ENCODE measurements around the gene CDH13.

GRCh38 chr16:83520596-83520995 lies 893.8 kb downstream of the CDH13 start:
- TF ChIP-seq CTCF (IDR thresholded peaks at IDR 0.05; ENCODE audit: low read depth, low read length) (no peak), EZH2phosphoT487 (IDR thresholded peaks at IDR 0.05; ENCODE audit: low read depth) (no peak)

All from OCI-LY3 (cell line).